Activated CD4-positive, alpha-beta T cell treated with anti-CD3 and anti-CD28 coated beads, Interleukin-2, amount 10 ng/mL, durations not matched to agents 24 days and 14 days (primary cell): ENCODE results near the gene MAP1S. TPM values are rescaled to one million over a fixed set of nuclear protein-coding genes. Genes with fewer than 3 reads are reported as not detected.

Source experiments
- DNase-seq: peaks from one replicate; pipeline ENCODE4 v3.0.0; 2022
- H3K27ac Mint-ChIP-seq: one replicate; pipeline ENCODE4 v1.8.0; 2022; ENCODE audit warnings: mild to moderate bottlenecking, mixed read lengths
- H3K27me3 Mint-ChIP-seq: one replicate; pipeline ENCODE4 v1.8.0; 2022; ENCODE audit warnings: mixed read lengths
- H3K36me3 Mint-ChIP-seq: one replicate; pipeline ENCODE4 v1.8.0; 2022; ENCODE audit warnings: low read depth, mild to moderate bottlenecking, mixed read lengths
- H3K4me1 Mint-ChIP-seq: one replicate; pipeline ENCODE4 v1.8.0; 2021; ENCODE audit warnings: mixed read lengths
- H3K4me3 Mint-ChIP-seq: one replicate; pipeline ENCODE4 v1.8.0; 2022; ENCODE audit warnings: mild to moderate bottlenecking, moderate library complexity, mixed read lengths
- H3K9me3 Mint-ChIP-seq: one replicate; pipeline ENCODE4 v1.8.0; 2021; ENCODE audit warnings: mixed read lengths
- intact Hi-C: fragments of 100-400 bp; cut with micrococcal nuclease; formaldehyde crosslinking; loops from one replicate; pipeline ENCODE4 v1.15.1; 2023
- total RNA-seq: library from RNA; stranded (reverse); gene quantifications from 2 replicates; pipeline ENCODE4 v1.2.3, GENCODE V29; 2022

The MAP1S gene
- total RNA-seq, 1 donor from 2014 or later = 70.3 TPM

DNA sequence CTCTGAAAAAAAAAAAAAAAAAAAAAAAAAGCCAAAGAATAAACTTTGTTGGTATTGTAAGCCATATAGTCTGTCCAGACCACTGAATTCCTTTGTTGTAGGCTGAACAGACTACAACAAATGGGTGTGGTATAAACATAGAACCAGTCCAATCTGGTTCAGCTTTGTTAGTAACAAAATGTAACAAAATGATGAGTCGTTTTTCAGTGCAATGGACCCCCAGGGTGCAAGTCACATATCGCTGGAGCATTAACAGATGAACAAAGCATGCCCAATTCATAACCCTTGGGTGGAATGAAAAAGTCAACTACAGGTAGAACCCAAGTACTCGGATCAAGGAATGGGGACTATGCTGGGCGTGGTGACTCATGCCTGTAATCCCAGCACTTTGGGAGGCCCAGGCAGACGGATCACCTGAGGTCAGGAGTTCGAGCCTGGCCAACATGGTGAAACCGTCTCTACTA lies 18.4 kb downstream of the MAP1S start:
- Mint-ChIP-seq H3K27me3 (no peaks in the 10 kb centered on the region), H3K4me3 (no peak overlapping the region), H3K36me3 (peaks cover 31% of the 10 kb centered on the region), H3K27ac (no peak overlapping the region), H3K4me1 (peaks cover 6% of the 10 kb centered on the region), H3K9me3 (no peaks in the 10 kb centered on the region)
- no peak for DNase-seq
- intact Hi-C loops = no loop called here

GRCh38 chr19:17739121-17739875 lies 20.0 kb downstream of the MAP1S start:
- intact Hi-C loops = no loop called here
- peaks cover 8% of the 10 kb centered on the region for H3K4me1 Mint-ChIP-seq
- DNase-seq = no peak
- no peaks in the 10 kb centered on the region for H3K9me3 Mint-ChIP-seq
- peak overlapping the region; percentile 73 for H3K27ac Mint-ChIP-seq
- H3K4me3 Mint-ChIP-seq = no peak overlapping the region
- H3K27me3 Mint-ChIP-seq = no peaks in the 10 kb centered on the region
- peaks cover 25% of the 10 kb centered on the region for H3K36me3 Mint-ChIP-seq

DNA sequence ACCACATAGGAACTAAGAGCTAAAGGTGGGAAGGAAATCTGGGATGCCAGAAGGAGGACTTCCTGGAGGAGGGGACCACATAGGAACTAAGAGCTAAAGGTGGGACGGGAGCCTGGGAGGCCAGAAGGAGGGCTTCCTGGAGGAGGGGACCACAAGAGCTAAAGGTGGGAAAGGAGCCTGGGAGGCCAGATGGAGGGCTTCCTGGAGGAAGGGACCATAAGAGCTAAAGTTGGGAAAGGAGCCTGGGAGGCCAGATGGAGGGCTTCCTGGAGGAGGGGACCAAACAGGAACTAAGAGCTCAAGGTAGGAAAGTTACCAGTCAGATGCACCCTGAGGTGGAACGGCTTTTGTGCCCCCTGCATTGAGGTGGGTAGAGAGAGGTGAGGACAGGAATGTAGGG lies 22.2 kb downstream of the MAP1S start:
- H3K9me3 Mint-ChIP-seq = no peaks in the 10 kb centered on the region
- no peak overlapping the region for H3K27ac Mint-ChIP-seq
- no peak overlapping the region for H3K4me3 Mint-ChIP-seq
- peaks cover 10% of the 10 kb centered on the region for H3K4me1 Mint-ChIP-seq
- no peaks in the 10 kb centered on the region for H3K27me3 Mint-ChIP-seq
- intact Hi-C loops = no loop called here
- H3K36me3 Mint-ChIP-seq = peaks cover 12% of the 10 kb centered on the region
- DNase-seq = no peak

DNA sequence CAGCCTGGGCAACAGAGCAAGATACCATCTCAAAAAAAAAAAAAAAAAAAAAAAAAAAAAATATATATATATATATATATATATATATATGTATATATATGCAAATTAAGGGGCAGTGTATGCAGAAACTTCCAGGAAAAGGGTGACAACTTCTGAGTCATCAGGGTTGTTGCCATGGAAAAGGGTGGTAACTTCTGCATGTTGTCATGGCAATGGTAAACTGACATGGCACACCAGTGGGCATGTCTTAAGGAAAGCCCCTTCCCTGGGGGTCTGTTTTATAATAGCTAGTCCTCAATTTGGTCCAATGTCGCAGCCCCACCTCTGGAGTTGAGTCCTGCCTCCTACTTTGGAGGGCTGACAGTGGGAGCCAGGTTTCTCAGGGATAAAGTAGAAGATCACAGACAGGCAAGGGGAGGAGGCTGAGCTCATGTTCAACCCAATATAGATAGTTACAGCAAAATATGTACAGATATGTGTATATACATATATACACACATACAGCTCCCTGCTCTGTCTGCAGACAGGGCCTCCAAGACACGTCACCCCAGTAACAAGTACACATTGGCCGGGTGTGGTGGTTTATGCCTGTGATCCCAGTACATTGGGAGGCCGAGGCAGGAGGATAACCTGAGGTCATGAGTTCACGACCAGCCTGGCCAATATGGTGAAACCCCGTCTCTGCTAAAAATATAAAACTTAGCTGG lies 24.7 kb downstream of the MAP1S start:
- DNase-seq = peak; percentile 72
- H3K27ac Mint-ChIP-seq = peak overlapping the region; percentile 79
- H3K27me3 Mint-ChIP-seq = no peaks in the 10 kb centered on the region
- peaks cover 20% of the 10 kb centered on the region for H3K4me1 Mint-ChIP-seq
- intact Hi-C loops = no loop called here
- H3K36me3 Mint-ChIP-seq = peaks cover 7% of the 10 kb centered on the region
- H3K4me3 Mint-ChIP-seq = no peak overlapping the region
- no peaks in the 10 kb centered on the region for H3K9me3 Mint-ChIP-seq

- no peaks in the 10 kb centered on the region for H3K27me3 Mint-ChIP-seq
- H3K4me3 Mint-ChIP-seq = peak overlapping the region; percentile 94
- no peaks in the 10 kb centered on the region for H3K9me3 Mint-ChIP-seq
- H3K4me1 Mint-ChIP-seq = peaks cover 35% of the 10 kb centered on the region
- intact Hi-C loops = loop anchor here (1.0 kb wide), 1 partner anchor 28 kb away; the partner anchor contains the start of gene MAP1S
- peak; percentile 98 for DNase-seq
- H3K36me3 Mint-ChIP-seq = peaks cover 9% of the 10 kb centered on the region
- H3K27ac Mint-ChIP-seq = peak overlapping the region; percentile 86
Measured at GRCh38 chr19:17747205-17748098, 28.2 kb downstream of the MAP1S start.

- DNase-seq = peak; percentile 63
- Mint-ChIP-seq H3K27me3 (no peaks in the 10 kb centered on the region), H3K9me3 (no peaks in the 10 kb centered on the region), H3K4me1 (peaks cover 37% of the 10 kb centered on the region), H3K4me3 (peak overlapping the region; percentile 94), H3K36me3 (peaks cover 12% of the 10 kb centered on the region), H3K27ac (peak overlapping the region; percentile 83)
- intact Hi-C loops = no loop called here
Measured at GRCh38 chr19:17748884-17749638, 29.8 kb downstream of the MAP1S start.

DNA sequence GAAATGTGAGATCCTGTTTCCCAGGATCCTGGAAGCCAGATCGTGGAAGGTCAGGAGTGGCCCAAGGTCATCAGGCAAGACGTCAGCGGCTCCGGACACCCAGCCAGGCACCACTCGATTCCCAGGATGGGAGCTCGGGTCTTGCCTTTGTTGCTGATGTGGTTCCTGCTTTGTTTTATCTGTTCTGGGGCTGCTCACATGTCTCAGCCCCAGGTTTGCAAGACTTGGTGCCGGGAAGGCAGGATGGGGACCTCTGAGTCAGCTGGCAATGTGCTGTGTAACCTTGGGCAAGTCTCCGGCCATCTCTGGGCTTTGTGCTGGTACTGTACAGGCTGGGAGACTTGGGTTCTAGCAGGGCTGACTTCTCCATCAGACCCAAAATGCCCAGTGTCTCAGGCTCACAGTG lies 30.6 kb downstream of the MAP1S start:
- peak; percentile 76 for DNase-seq
- H3K9me3 Mint-ChIP-seq = no peaks in the 10 kb centered on the region
- intact Hi-C loops = no loop called here
- peak overlapping the region; percentile 94 for H3K4me3 Mint-ChIP-seq
- H3K36me3 Mint-ChIP-seq = peaks cover 17% of the 10 kb centered on the region
- H3K27me3 Mint-ChIP-seq = no peaks in the 10 kb centered on the region
- H3K27ac Mint-ChIP-seq = peak overlapping the region; percentile 83
- peaks cover 45% of the 10 kb centered on the region for H3K4me1 Mint-ChIP-seq

- Mint-ChIP-seq H3K36me3 (peaks cover 25% of the 10 kb centered on the region), H3K27ac (peak within 1 kb of the TSS; percentile 95), H3K9me3 (no peaks in the 10 kb centered on the region), H3K4me1 (peaks cover 54% of the 10 kb centered on the region), H3K4me3 (peak within 1 kb of the TSS; percentile 94), H3K27me3 (no peaks in the 10 kb centered on the region)
- intact Hi-C loops = no loop called here
- peak; percentile 95 for DNase-seq
Measured at GRCh38 chr19:17751103-17751911, 32.0 kb downstream of the MAP1S start, which contains the start of gene FCHO1. TSS of gene FCHO1 (plus strand) at chr19:17751477. CDS start at chr19:17755165, 3,688 bp downstream.

GRCh38 chr19:17751912-17752273 lies 32.6 kb downstream of the MAP1S start:
- no peak for DNase-seq
- no peaks in the 10 kb centered on the region for H3K27me3 Mint-ChIP-seq
- H3K4me1 Mint-ChIP-seq = peaks cover 53% of the 10 kb centered on the region
- intact Hi-C loops = no loop called here
- no peaks in the 10 kb centered on the region for H3K9me3 Mint-ChIP-seq
- peak overlapping the region; percentile 95 for H3K27ac Mint-ChIP-seq
- peaks cover 31% of the 10 kb centered on the region for H3K36me3 Mint-ChIP-seq
- peak overlapping the region; percentile 94 for H3K4me3 Mint-ChIP-seq

- H3K4me1 Mint-ChIP-seq = peaks cover 52% of the 10 kb centered on the region
- H3K27ac Mint-ChIP-seq = no peak overlapping the region
- peak overlapping the region; percentile 15 for H3K4me3 Mint-ChIP-seq
- no peaks in the 10 kb centered on the region for H3K27me3 Mint-ChIP-seq
- H3K9me3 Mint-ChIP-seq = no peaks in the 10 kb centered on the region
- intact Hi-C loops = no loop called here
- no peak for DNase-seq
- peaks cover 38% of the 10 kb centered on the region for H3K36me3 Mint-ChIP-seq
Measured at GRCh38 chr19:17752865-17753639, 33.8 kb downstream of the MAP1S start.

DNA sequence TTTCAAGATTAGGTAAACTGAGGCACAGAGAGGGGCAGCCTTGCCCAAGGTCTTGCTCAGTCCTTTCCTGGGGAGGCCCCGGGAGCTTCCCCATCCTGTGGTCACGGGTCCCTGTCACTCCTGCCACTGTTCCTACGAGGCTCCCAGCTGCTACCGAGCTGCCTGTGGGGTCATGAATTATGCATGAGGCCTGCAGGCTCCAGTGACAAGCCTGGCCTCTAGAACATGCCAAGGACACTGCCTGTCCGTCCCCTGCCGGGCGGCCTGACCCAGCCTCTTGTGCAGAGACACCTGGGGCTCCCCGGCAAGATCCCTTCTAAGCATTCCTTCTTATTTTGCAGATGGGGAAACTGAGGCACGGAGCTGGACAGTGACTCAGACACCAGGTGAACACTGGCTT lies 34.7 kb downstream of the MAP1S start:
- intact Hi-C loops = no loop called here
- H3K27ac Mint-ChIP-seq = no peak overlapping the region
- H3K36me3 Mint-ChIP-seq = peaks cover 46% of the 10 kb centered on the region
- peak overlapping the region; percentile 10 for H3K4me3 Mint-ChIP-seq
- H3K9me3 Mint-ChIP-seq = no peaks in the 10 kb centered on the region
- H3K27me3 Mint-ChIP-seq = no peaks in the 10 kb centered on the region
- no peak for DNase-seq
- H3K4me1 Mint-ChIP-seq = peaks cover 45% of the 10 kb centered on the region
